GM10248 (cell line): Measurements from ENCODE around the gene RET.

ENCODE experiments used
- CTCF ChIA-PET: fragments of 300-600 bp; sonication (Branson Sonifier 250); formaldehyde crosslinking; extraction: SDS; loops from one replicate; lab custom pipeline; 2021; ENCODE audit warnings: antibody characterized with exemption; lab: Yijun Ruan, JAX
- POLR2A ChIA-PET: fragments of 350-650 bp; sonication (Branson Sonifier 250); formaldehyde crosslinking; extraction: SDS; loops from one replicate; lab custom pipeline; 2020; ENCODE audit warnings: antibody characterized with exemption; lab: Yijun Ruan, JAX
- DNase-seq: peaks from one replicate; pipeline ENCODE4 v3.0.0; 2012; ENCODE audit errors: extremely low spot score
- CTCF ChIP-seq: IDR thresholded peaks from 2 replicates; pipeline ENCODE4 v1.5.1; 2012; ENCODE audit warnings: mild to moderate bottlenecking, low read depth; ENCODE audit errors: extremely low read depth, missing control alignments, control extremely low read depth

The RET gene

GRCh38 chr10:43044448-43044921 is 32.4 kb upstream of the RET start:
- TF ChIP-seq CTCF: no peak
- POLR2A ChIA-PET: no interaction called here
- CTCF ChIA-PET: interaction anchor here (1.0 to 1.2 kb wide), 2 partner anchors 10 to 14 kb away, joined by 3 to 4 read pairs; no protein-coding TSS in a partner anchor
- DNase-seq: no peak

GRCh38 chr10:43044961-43045621 is 31.8 kb upstream of the RET start:
- ChIA-PET POLR2A (no interaction called here), CTCF (interaction anchor here (1.0 to 1.2 kb wide), 2 partner anchors 10 to 13 kb away, joined by 3 to 4 read pairs; no protein-coding TSS in a partner anchor)
- DNase-seq: no peak
- no peak for TF ChIP-seq CTCF

GRCh38 chr10:43045631-43046287 is 31.1 kb upstream of the RET start:
- TF ChIP-seq CTCF: no peak
- no peak for DNase-seq
- CTCF ChIA-PET: no interaction called here
- POLR2A ChIA-PET: no interaction called here

GRCh38 chr10:43046288-43046991 is 30.4 kb upstream of the RET start:
- ChIA-PET CTCF (no interaction called here), POLR2A (interaction anchor here (0.7 kb wide), 1 partner anchor 195 kb away, joined by 3 read pairs; no protein-coding TSS in a partner anchor)
- TF ChIP-seq CTCF: no peak
- no peak for DNase-seq

- no peak for DNase-seq
- CTCF ChIA-PET: no interaction called here
- TF ChIP-seq CTCF: no peak
- POLR2A ChIA-PET: interaction anchor here (0.7 kb wide), 1 partner anchor 196 kb away, joined by 3 read pairs; no protein-coding TSS in a partner anchor
Observed at GRCh38 chr10:43047288-43047970, 29.4 kb upstream of the RET start.

- TF ChIP-seq CTCF: no peak
- ChIA-PET POLR2A (no interaction called here), CTCF (interaction anchor here (1.0 kb wide), 1 partner anchor 13 kb away, joined by 3 read pairs; no protein-coding TSS in a partner anchor)
- no peak for DNase-seq
Observed at GRCh38 chr10:43048301-43049051, 28.4 kb upstream of the RET start.
